WTC11 (cell line): ENCODE measurements around the gene LGSN. TPM values are rescaled to one million over a fixed set of nuclear protein-coding genes. Genes with fewer than 3 reads are reported as not detected.

Experiments
- ATAC-seq: fragments of 200-7000 bp; cut with Tn5 transposase; 2 replicates; pipeline ENCODE4 v1.10.0; 2021; ENCODE audit warnings: mild to moderate bottlenecking, moderate library complexity
- CTCF ChIA-PET: fragments of 300-600 bp; sonication (Branson Sonifier 250); formaldehyde crosslinking; loops from one replicate; lab custom pipeline; 2021; ENCODE audit warnings: antibody characterized with exemption; lab: Charles Lee
- POLR2A ChIA-PET: fragments of 350-600 bp; sonication (Branson Sonifier 250); formaldehyde crosslinking; loops from one replicate; lab custom pipeline; 2021; ENCODE audit warnings: antibody characterized with exemption; lab: Charles Lee
- DNase-seq: peaks from one replicate; pipeline ENCODE4 v3.0.0; 2021; ENCODE audit warnings: low spot score
- H3K27ac Mint-ChIP-seq: 2 replicates; pipeline ENCODE4 v1.8.0; 2021; ENCODE audit warnings: mixed read lengths
- H3K27me3 Mint-ChIP-seq: 2 replicates; pipeline ENCODE4 v1.8.0; 2021; ENCODE audit warnings: low read depth, mild to moderate bottlenecking, moderate library complexity, mixed read lengths
- H3K36me3 Mint-ChIP-seq: 2 replicates; pipeline ENCODE4 v1.8.0; 2021; ENCODE audit warnings: mixed read lengths
- H3K4me1 Mint-ChIP-seq: 2 replicates; pipeline ENCODE4 v1.8.0; 2022; ENCODE audit warnings: mixed read lengths
- H3K4me3 Mint-ChIP-seq: 2 replicates; pipeline ENCODE4 v1.8.0; 2021; ENCODE audit warnings: mild to moderate bottlenecking, moderate library complexity, mixed read lengths
- H3K9me3 Mint-ChIP-seq: 2 replicates; pipeline ENCODE4 v1.8.0; 2021; ENCODE audit warnings: mixed read lengths
- ARID4B ChIP-seq: sonication (generic); formaldehyde crosslinking; IDR thresholded peaks from 2 replicates; pipeline ENCODE4 v1.8.0; 2023; ENCODE audit warnings: missing genetic modification reagents, mild to moderate bottlenecking, borderline replicate concordance
- CREM ChIP-seq: sonication (generic); formaldehyde crosslinking; IDR thresholded peaks from 2 replicates; pipeline ENCODE4 v1.8.1; 2022; ENCODE audit warnings: mild to moderate bottlenecking, missing genetic modification reagents, moderate library complexity
- E2F4 ChIP-seq: sonication (generic); formaldehyde crosslinking; IDR thresholded peaks from 2 replicates; pipeline ENCODE4 v1.8.1; 2022; ENCODE audit warnings: low read depth, mild to moderate bottlenecking, moderate library complexity, missing genetic modification reagents, borderline replicate concordance
- EMX1 ChIP-seq: fragments of 250-450 bp; sonication (Bioruptor Pico); IDR thresholded peaks from 2 replicates; pipeline ENCODE4 v1.8.0; 2021; ENCODE audit warnings: mild to moderate bottlenecking
- FOXJ3 ChIP-seq: sonication (generic); formaldehyde crosslinking; IDR thresholded peaks from 2 replicates; pipeline ENCODE4 v1.9.0; 2021; ENCODE audit warnings: missing genetic modification reagents, mild to moderate bottlenecking, borderline replicate concordance
- GABPB1 ChIP-seq: sonication (generic); formaldehyde crosslinking; IDR thresholded peaks from 2 replicates; pipeline ENCODE4 v1.8.1; 2023; ENCODE audit warnings: mild to moderate bottlenecking, missing genetic modification reagents
- IRF2 ChIP-seq: sonication (generic); formaldehyde crosslinking; IDR thresholded peaks from 2 replicates; pipeline ENCODE4 v1.8.0; 2022; ENCODE audit warnings: low read depth, missing genetic modification reagents, borderline replicate concordance
- JAZF1 ChIP-seq: fragments of 250-450 bp; sonication (Bioruptor Pico); IDR thresholded peaks from 2 replicates; pipeline ENCODE4 v1.9.0; 2021; ENCODE audit warnings: moderate library complexity, mild to moderate bottlenecking, inconsistent platforms
- MYBL2 ChIP-seq: sonication (generic); formaldehyde crosslinking; IDR thresholded peaks from 2 replicates; pipeline ENCODE4 v1.8.1; 2023; ENCODE audit warnings: mild to moderate bottlenecking, moderate library complexity, missing genetic modification reagents
- NR3C1 ChIP-seq: sonication (generic); formaldehyde crosslinking; conservative IDR thresholded peaks from 2 replicates; pipeline ENCODE4 v1.8.1; 2023; ENCODE audit warnings: low read depth, mild to moderate bottlenecking, missing genetic modification reagents
- PRDM15 ChIP-seq: sonication (generic); formaldehyde crosslinking; IDR thresholded peaks from 2 replicates; pipeline ENCODE4 v1.8.0; 2022; ENCODE audit warnings: missing genetic modification reagents
- PRRX2 ChIP-seq: fragments of 250-450 bp; sonication (Bioruptor Pico); IDR thresholded peaks from 2 replicates; pipeline ENCODE4 v1.8.0; 2021; ENCODE audit warnings: mild to moderate bottlenecking
- RELA ChIP-seq: sonication (generic); formaldehyde crosslinking; IDR thresholded peaks from 2 replicates; pipeline ENCODE4 v1.8.1; 2022; ENCODE audit warnings: missing genetic modification reagents, mild to moderate bottlenecking, borderline replicate concordance
- SP1 ChIP-seq: sonication (generic); formaldehyde crosslinking; conservative IDR thresholded peaks from 2 replicates; pipeline ENCODE4 v1.8.1; 2022; ENCODE audit warnings: missing genetic modification reagents
- ZNF532 ChIP-seq: fragments of 250-450 bp; sonication (Bioruptor Pico); IDR thresholded peaks from 2 replicates; pipeline ENCODE4 v1.9.0; 2021; ENCODE audit warnings: mild to moderate bottlenecking, borderline replicate concordance
- ZSCAN18 ChIP-seq: fragments of 250-450 bp; sonication (Bioruptor Pico); IDR thresholded peaks from 2 replicates; pipeline ENCODE4 v2.1.2; 2022; ENCODE audit warnings: mild to moderate bottlenecking, moderate library complexity
- total RNA-seq: library from RNA; stranded (reverse); gene quantifications from 3 replicates; pipeline ENCODE4 v1.2.3, GENCODE V29; 2021
- TF ChIP-seq, protein P1 (sequence below): sonication (generic); formaldehyde crosslinking; IDR thresholded peaks from 2 replicates; pipeline ENCODE4 v1.8.1; 2023; ENCODE audit warnings: mild to moderate bottlenecking, missing genetic modification reagents
- TF ChIP-seq, protein P2 (sequence below): sonication (generic); formaldehyde crosslinking; conservative IDR thresholded peaks from 2 replicates; pipeline ENCODE4 v1.8.1; 2022; ENCODE audit warnings: mild to moderate bottlenecking, missing genetic modification reagents

Gene LGSN
- total RNA-seq, 1 experiment from 2014 or later: 0.35 TPM

DNA sequence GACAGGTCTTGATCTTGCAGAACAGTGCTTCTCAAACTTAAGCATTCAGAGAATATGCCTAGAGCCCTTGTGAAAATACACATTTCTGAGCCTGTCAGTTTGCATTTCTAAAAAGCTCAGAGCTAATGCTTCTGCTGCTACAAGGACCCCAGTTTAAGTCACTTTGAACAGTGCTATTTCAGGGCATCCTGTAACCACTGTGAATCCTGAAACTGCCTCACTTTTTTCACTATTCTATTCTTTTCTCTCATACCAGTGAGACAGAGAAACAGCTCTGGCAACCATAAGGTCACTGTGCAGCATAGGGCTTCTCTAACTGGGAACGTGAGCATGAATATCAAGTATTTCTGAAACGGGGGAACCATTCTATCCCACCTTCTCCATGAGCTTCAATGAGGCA, 51.2 kb downstream of the LGSN start:
- H3K27me3 Mint-ChIP-seq: peaks cover 8% of the 10 kb centered on the region; the same call in 1 of the 2 replicates
- peaks cover 43% of the 10 kb centered on the region for H3K4me1 Mint-ChIP-seq
- H3K36me3 Mint-ChIP-seq: peaks cover 13% of the 10 kb centered on the region; the same call in 1 of the 2 replicates
- no peak for DNase-seq
- ChIA-PET POLR2A (no interaction called here), CTCF (no interaction called here)
- H3K4me3 Mint-ChIP-seq: no peak overlapping the region
- no peak overlapping the region for H3K27ac Mint-ChIP-seq
- ATAC-seq: no peak
- peaks cover 23% of the 10 kb centered on the region for H3K9me3 Mint-ChIP-seq
- no peak for TF ChIP-seq ZNF532 (CRISPR knock-in tag)
- TF ChIP-seq, protein P1, sequence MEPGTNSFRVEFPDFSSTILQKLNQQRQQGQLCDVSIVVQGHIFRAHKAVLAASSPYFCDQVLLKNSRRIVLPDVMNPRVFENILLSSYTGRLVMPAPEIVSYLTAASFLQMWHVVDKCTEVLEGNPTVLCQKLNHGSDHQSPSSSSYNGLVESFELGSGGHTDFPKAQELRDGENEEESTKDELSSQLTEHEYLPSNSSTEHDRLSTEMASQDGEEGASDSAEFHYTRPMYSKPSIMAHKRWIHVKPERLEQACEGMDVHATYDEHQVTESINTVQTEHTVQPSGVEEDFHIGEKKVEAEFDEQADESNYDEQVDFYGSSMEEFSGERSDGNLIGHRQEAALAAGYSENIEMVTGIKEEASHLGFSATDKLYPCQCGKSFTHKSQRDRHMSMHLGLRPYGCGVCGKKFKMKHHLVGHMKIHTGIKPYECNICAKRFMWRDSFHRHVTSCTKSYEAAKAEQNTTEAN: no peak
- TF ChIP-seq FOXJ3 (CRISPR knock-in tag): no peak
- TF ChIP-seq IRF2 (CRISPR knock-in tag): no peak
- TF ChIP-seq, all 79 proteins: peak for 0

DNA sequence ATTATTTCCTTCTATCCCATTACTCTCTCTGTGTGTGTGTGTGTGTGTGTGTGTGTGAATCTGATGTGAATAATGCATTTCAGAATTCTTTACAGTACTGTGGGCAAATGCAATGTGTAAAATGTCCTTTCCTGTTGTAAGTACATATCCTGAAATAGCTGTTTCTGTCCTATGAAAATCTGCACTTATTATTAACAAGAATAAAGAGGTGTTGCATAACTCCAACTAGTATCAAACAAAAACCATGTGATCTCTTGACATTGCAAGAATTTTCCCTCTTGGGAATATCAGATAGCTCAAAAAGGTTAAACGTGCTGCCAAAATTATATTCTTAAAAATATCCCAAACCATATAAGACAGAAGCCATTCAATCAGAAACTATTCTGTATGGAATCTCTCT, 52.0 kb downstream of the LGSN start:
- CTCF ChIA-PET: no interaction called here
- Mint-ChIP-seq H3K9me3 (peaks cover 23% of the 10 kb centered on the region), H3K4me3 (no peak overlapping the region), H3K27me3 (peaks cover 8% of the 10 kb centered on the region; the same call in 1 of the 2 replicates), H3K36me3 (peaks cover 13% of the 10 kb centered on the region; the same call in 1 of the 2 replicates), H3K4me1 (peaks cover 50% of the 10 kb centered on the region), H3K27ac (no peak overlapping the region)
- DNase-seq (no peak), ATAC-seq (no peak)
- POLR2A ChIA-PET: no interaction called here
- TF ChIP-seq CREM (CRISPR knock-in tag): no peak
- no peak for TF ChIP-seq PRRX2 (CRISPR knock-in tag)
- TF ChIP-seq ARID4B: no peak
- TF ChIP-seq PRDM15 (CRISPR knock-in tag): no peak
- no peak for TF ChIP-seq NR3C1 (CRISPR knock-in tag)
- no peak for TF ChIP-seq EMX1
- TF ChIP-seq, protein P2, sequence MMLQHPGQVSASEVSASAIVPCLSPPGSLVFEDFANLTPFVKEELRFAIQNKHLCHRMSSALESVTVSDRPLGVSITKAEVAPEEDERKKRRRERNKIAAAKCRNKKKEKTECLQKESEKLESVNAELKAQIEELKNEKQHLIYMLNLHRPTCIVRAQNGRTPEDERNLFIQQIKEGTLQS (CRISPR knock-in tag): no peak
- no peak for TF ChIP-seq SP1 (CRISPR knock-in tag)
- no peak for TF ChIP-seq RELA (CRISPR knock-in tag)
- no peak for TF ChIP-seq JAZF1
- no peak for TF ChIP-seq GABPB1
- no peak for TF ChIP-seq MYBL2 (CRISPR knock-in tag)
- no peak for TF ChIP-seq ZSCAN18
- TF ChIP-seq E2F4 (CRISPR knock-in tag): no peak
